A549 treated with AZD2906 at 1 μM for 4 hours (cell line): Measurements from ENCODE around the gene MLLT1. TPM values are rescaled to one million over a fixed set of nuclear protein-coding genes. Genes with fewer than 3 reads are reported as not detected.

Source experiments
- total RNA-seq: library from RNA; stranded (reverse); fragments of 200-300 nt; extraction: Qiagen RNA extraction; gene quantifications from 5 replicates; pipeline ENCODE4 v1.2.3, GENCODE V29; 2022

MLLT1 gene, protein sequence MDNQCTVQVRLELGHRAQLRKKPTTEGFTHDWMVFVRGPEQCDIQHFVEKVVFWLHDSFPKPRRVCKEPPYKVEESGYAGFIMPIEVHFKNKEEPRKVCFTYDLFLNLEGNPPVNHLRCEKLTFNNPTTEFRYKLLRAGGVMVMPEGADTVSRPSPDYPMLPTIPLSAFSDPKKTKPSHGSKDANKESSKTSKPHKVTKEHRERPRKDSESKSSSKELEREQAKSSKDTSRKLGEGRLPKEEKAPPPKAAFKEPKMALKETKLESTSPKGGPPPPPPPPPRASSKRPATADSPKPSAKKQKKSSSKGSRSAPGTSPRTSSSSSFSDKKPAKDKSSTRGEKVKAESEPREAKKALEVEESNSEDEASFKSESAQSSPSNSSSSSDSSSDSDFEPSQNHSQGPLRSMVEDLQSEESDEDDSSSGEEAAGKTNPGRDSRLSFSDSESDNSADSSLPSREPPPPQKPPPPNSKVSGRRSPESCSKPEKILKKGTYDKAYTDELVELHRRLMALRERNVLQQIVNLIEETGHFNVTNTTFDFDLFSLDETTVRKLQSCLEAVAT
- 16.0 to 23.5 TPM (median 22.9 TPM) in 5 replicates for total RNA-seq

GRCh38 chr19:6279931-6280591 lies at the start of gene MLLT1:
Gene MLLT1 (minus strand): TSS chr19:6279975. CDS start chr19:6279784, 191 bp downstream.

Other genes starting within 250 kb of the MLLT1 start
- 5.9 to 10.3 TPM (median 7.2 TPM) in 5 replicates for gene RFX2, start 169.5 kb downstream of the MLLT1 start, total RNA-seq
- gene ACSBG2, start 144.3 kb downstream of the MLLT1 start, total RNA-seq: not detected in 5 replicates
- not detected in 5 replicates for gene ACER1, start 53.6 kb upstream of the MLLT1 start, total RNA-seq
- 43.6 to 76.8 TPM (median 73.7 TPM) in 5 replicates for gene CLPP, start 81.6 kb upstream of the MLLT1 start, total RNA-seq
- gene ALKBH7, start 92.8 kb upstream of the MLLT1 start, total RNA-seq: 17.1 to 40.8 TPM (median 36.2 TPM) in 5 replicates
- gene PSPN, start 96.0 kb upstream of the MLLT1 start, total RNA-seq: 0.51 to 1.1 TPM (median 0.75 TPM) in 5 replicates
- gene GTF2F1, start 113.2 kb upstream of the MLLT1 start, total RNA-seq: 52.5 to 56.7 TPM (median 56.4 TPM) in 5 replicates
- gene KHSRP, start 144.8 kb upstream of the MLLT1 start, total RNA-seq: 190 to 207 TPM (median 197 TPM) in 5 replicates
- 0.08 to 0.15 TPM (median 0.14 TPM) in 4 of 5 replicates, not detected in the other for gene SLC25A41, start 153.8 kb upstream of the MLLT1 start, total RNA-seq
- gene SLC25A23, start 179.8 kb upstream of the MLLT1 start, total RNA-seq: 16.8 to 19.2 TPM (median 17.5 TPM) in 5 replicates
- 2.9 to 5.1 TPM (median 4.1 TPM) in 5 replicates for gene CRB3, start 184.3 kb upstream of the MLLT1 start, total RNA-seq
- 0.08 to 0.25 TPM (median 0.22 TPM) in 5 replicates for gene DENND1C, start 201.8 kb upstream of the MLLT1 start, total RNA-seq
- 6.7 to 7.3 TPM (median 7.0 TPM) in 5 replicates for gene TUBB4A, start 222.3 kb upstream of the MLLT1 start, total RNA-seq